Heart right ventricle (tissue), 16 donors: ENCODE results near the gene CRADD. TPM values are rescaled to one million over a fixed set of nuclear protein-coding genes. Genes with fewer than 3 reads are reported as not detected.
A peak's percentile ranks its signal among the peaks of the same experiment; 100 is the strongest.

Experiments
- ATAC-seq, 8 donors: fragments of 200-7000 bp; cut with Tn5 transposase; one replicate each; pipeline ENCODE4 v1.9.1; 2020; ENCODE audit warnings: mild to moderate bottlenecking in 8 of 8, moderate library complexity in 8 of 8, moderate number of reproducible peaks in 1 of 8
- DNase-seq, 2 donors: peaks; one replicate each; pipeline ENCODE4 v3.0.0-alpha.2; 2020
- H3K27ac ChIP-seq, 10 donors: fragments of 200-600 bp; sonication (generic) in 2 of 10; one replicate each; pipeline versions ENCODE4 v1.5.0 to v1.8.0; 2020 to 2022; ENCODE audit warnings: mild to moderate bottlenecking in 3 of 10
- H3K27me3 ChIP-seq, 7 donors: fragments of 200-600 bp; one replicate each; pipeline ENCODE4 v1.8.0; 2021 to 2022; ENCODE audit warnings: mild to moderate bottlenecking in 2 of 7
- H3K36me3 ChIP-seq, 9 donors: fragments of 200-600 bp; sonication (generic) in 1 of 9; one replicate each; pipeline versions ENCODE4 v1.5.0 to v1.8.0; 2020 to 2022; ENCODE audit warnings: mild to moderate bottlenecking in 2 of 9
- H3K4me1 ChIP-seq, 9 donors: fragments of 200-600 bp; sonication (generic) in 1 of 9; one replicate each; pipeline versions ENCODE4 v1.5.0 to v1.8.0; 2020 to 2022; ENCODE audit warnings: mild to moderate bottlenecking in 4 of 9
- H3K4me3 ChIP-seq, 10 donors: fragments of 200-600 bp; sonication (generic) in 2 of 10; one replicate each; pipeline versions ENCODE4 v1.5.0 to v1.8.0; 2020 to 2022; ENCODE audit warnings: mild to moderate bottlenecking in 7 of 10, moderate library complexity in 2 of 10
- H3K9me3 ChIP-seq, 11 donors: fragments of 200-600 bp in 10 of 11; sonication (generic) in 2 of 11; one replicate each; pipeline versions ENCODE4 v1.5.0 to v1.8.0; 2013 to 2022; ENCODE audit warnings: mild to moderate bottlenecking in 2 of 11, control low read depth in 1 of 11, moderate library complexity in 1 of 11
- CTCF ChIP-seq, 9 donors: fragments of 200-600 bp; sonication (generic) in 2 of 9; IDR thresholded peaks; one replicate each; pipeline versions ENCODE4 v1.5.0 to v1.8.0; 2021 to 2022; ENCODE audit warnings: antibody characterized with exemption in 9 of 9, mild to moderate bottlenecking in 5 of 9, moderate library complexity in 1 of 9
- WGBS, 2 donors: extraction: QIAGEN DNeasy Blood & Tissue Kit; methylation state at CpG; one replicate each; pipeline ENCODE4 v1.1.7; 2013; ENCODE audit warnings: inconsistent platforms in 1 of 2; 5-methylcytosine and 5-hydroxymethylcytosine counted together
- intact Hi-C, 10 donors: fragments of 100-400 bp; cut with DNase I; formaldehyde crosslinking; loops; one replicate each; pipeline versions ENCODE4 v1.11.1 to v1.14.2; 2022
- polyA plus RNA-seq, 2 donors: library from polyadenylated mRNA; stranded (reverse); fragments of 200-250 nt; gene quantifications; one replicate each; pipeline ENCODE4 v1.2.3, GENCODE V29; 2013
- total RNA-seq, 10 donors: library from RNA; stranded (reverse); fragmentation: NEBNext Ultra II Directional in 3 of 10; extraction: Animal tissue kit (Norgen Biotek cat#: 25700) in 3 of 10; gene quantifications; one replicate each; pipeline versions ENCODE4 v1.2.1 to v1.2.4, GENCODE V29; 2021 to 2023
- donor health status: Arrhythmogenic right ventricular cardiomyopathy.
- donor health status: ischemic (EF 13 %, LVEDD 7.1; RV severe dilation, severe dysfunction).
- donor health status: healthy with polysubstance abuse.
- donor health status: DM: no; HTN: yes; CAD: no.
- donor health status: DM: no; HTN: no; CAD: no.
- donor health status: ischemic (EF 25% LVEDD 6.9; RV normal size, moderate dysfunction).
- donor health status: ischemic (EF 25% LVEDD 5.7; RV mildly dilated, moderate dysfunction).
- donor health status: healthy.
- donor health status: DM: yes; HTN: yes; CAD: no.
- donor health status: Ischemic cardiomyopathy.
- donor health status: ischemic (EF 35%, LVEDD 5.7; RV mildly dilated, moderate dysfunction).
- donor health status: nonischemic (EF 11% LVEDD 7.7; RV severe dilation, severe dysfunction).
- donor health status: DM: yes; HTN: yes; CAD: no.
- donor health status: PGD.
- donor health status: ischemic (EF 29% LVEDD 5.4; RV normal size, mild dysfunction).
- donor health status: nonischemic (EF 23%, LVEDD 6.1; RV moderate dilation, normal function).

The CRADD gene
- total and polyA plus RNA-seq, 12 donors, result 5.0 to 80.1 (median 51.4) TPM

GRCh38 chr12:93686572-93687356 is 9.6 kb downstream of the CRADD start:
- Histone ChIP-seq H3K4me3 (no peak overlapping the region), H3K9me3 (no peaks in the 10 kb centered on the region), H3K27me3 (no peaks in the 10 kb centered on the region), H3K4me1 (peaks cover 0 to 70% (median 32%) of the 10 kb centered on the region in 9 donors), H3K36me3 (peaks cover 0 to 5% (median 0%) of the 10 kb centered on the region in 9 donors), H3K27ac (peak overlapping the region in 2 of 10 donors; percentile 31 to 35)
- DNase-seq (no peak), ATAC-seq (no peak)
- no peak for TF ChIP-seq CTCF (IDR thresholded peaks at IDR 0.05)
- WGBS, 2 donors, result 60 to 77% methylated on average over 8 of the region's 8 CpGs
- intact Hi-C loops, result loop anchor here in 2 of 10 donors (10.0 kb wide), 2 partner anchors 208 to 388 kb away; no protein-coding TSS in a partner anchor

- 70 to 73% methylated on average over 2 of the region's 2 CpGs for WGBS, 2 donors
These were observed 12.1 kb downstream of the CRADD start for GRCh38 chr12:93689076-93689834.

GRCh38 chr12:93696462-93696861 is 19.3 kb downstream of the CRADD start:
- ATAC-seq, result no peak
- H3K27ac ChIP-seq, result no peak overlapping the region
- DNase-seq, result no peak
- no peaks in the 10 kb centered on the region for H3K27me3 ChIP-seq
- H3K9me3 ChIP-seq, result peaks cover 0 to 16% (median 0%) of the 10 kb centered on the region in 11 donors
- peaks cover 4 to 37% (median 31%) of the 10 kb centered on the region in 9 donors for H3K4me1 ChIP-seq
- H3K4me3 ChIP-seq, result no peak overlapping the region
- no peak for TF ChIP-seq CTCF (IDR thresholded peaks at IDR 0.05)
- intact Hi-C loops, result no loop called here
- no peaks in the 10 kb centered on the region for H3K36me3 ChIP-seq

More at GRCh38 chr12:93689076-93689834, 12.1 kb downstream of the CRADD start:
- Histone ChIP-seq H3K4me1 (peaks cover 0 to 50% (median 24%) of the 10 kb centered on the region in 9 donors), H3K27ac (no peak overlapping the region), H3K4me3 (no peak overlapping the region), H3K9me3 (peaks cover 0 to 15% (median 0%) of the 10 kb centered on the region in 11 donors), H3K36me3 (peaks cover 0 to 5% (median 0%) of the 10 kb centered on the region in 9 donors), H3K27me3 (no peaks in the 10 kb centered on the region)
- DNase-seq (no peak), ATAC-seq (no peak)
- intact Hi-C loops, result loop anchor here in 2 of 10 donors (10.0 kb wide), 2 partner anchors 206 to 386 kb away; no protein-coding TSS in a partner anchor
- TF ChIP-seq CTCF (IDR thresholded peaks at IDR 0.05), result no peak

DNA sequence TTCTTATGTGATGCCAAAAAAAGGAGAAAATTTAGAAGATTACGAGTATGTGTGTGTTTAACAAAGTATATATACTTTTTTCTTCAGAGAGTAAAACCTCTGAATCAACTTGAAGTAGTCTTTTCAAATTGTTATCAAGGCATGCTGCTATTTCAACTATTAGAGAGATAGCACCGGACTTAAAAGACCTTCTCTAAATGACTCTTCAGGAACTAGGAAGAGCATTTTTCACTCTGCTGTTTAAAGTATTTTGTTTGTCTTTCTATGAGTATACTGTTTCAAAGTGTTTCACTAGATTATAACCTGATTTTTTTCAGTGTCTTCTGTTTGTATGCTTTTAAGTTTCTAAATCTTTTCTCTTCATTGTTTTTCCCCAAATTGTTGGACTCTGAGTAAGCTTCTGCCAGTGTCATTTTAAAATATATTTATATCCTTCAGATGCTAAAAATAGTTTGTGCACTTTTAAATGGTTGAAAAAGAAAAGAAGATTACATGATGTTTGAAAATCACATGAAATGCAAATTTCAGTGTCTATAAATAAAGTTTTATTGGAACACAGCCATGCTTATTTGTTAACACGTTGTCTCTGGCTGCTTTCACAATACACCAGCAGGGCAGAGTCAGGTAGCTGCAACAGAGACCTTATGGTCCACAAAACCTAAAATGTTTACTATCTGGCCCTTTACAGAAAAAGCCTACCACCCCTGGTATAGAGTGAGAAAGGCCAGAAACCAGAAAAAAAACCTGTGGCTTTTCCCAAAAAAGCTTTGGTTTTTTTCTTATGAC is 21.3 kb downstream of the CRADD start:
- ATAC-seq, result peak in 1 of 8 donors; percentile 27
- whole genome bisulfite sequencing, 2 donors, result 39 to 46% methylated on average over 3 of the region's 3 CpGs
- no peaks in the 10 kb centered on the region for H3K36me3 ChIP-seq
- intact Hi-C loops, result no loop called here
- H3K4me3 ChIP-seq, result no peak overlapping the region
- H3K4me1 ChIP-seq, result peaks cover 4 to 58% (median 51%) of the 10 kb centered on the region in 9 donors
- H3K27me3 ChIP-seq, result no peaks in the 10 kb centered on the region
- H3K9me3 ChIP-seq, result peaks cover 0 to 11% (median 0%) of the 10 kb centered on the region in 11 donors
- peak overlapping the region in 8 of 10 donors; percentile 3 to 67 (median 46) for H3K27ac ChIP-seq
- no peak for DNase-seq
- TF ChIP-seq CTCF (IDR thresholded peaks at IDR 0.05), result no peak
